GM18909 (cell line): ENCODE data around the gene ZNF516.

Source experiments
- ATAC-seq: cut with Tn5 transposase; IDR thresholded peaks from one replicate; pipeline ENCODE4 v1.9.1; 2021; ENCODE audit warnings: mild to moderate bottlenecking; ENCODE audit not compliant: unreplicated experiment, poor library complexity

The ZNF516 gene

GRCh38 chr18:76429262-76430126 is 65.5 kb downstream of the ZNF516 start:
- no peak for ATAC-seq

- ATAC-seq = no peak
Observed at GRCh38 chr18:76428396-76429261, 66.4 kb downstream of the ZNF516 start.

- ATAC-seq = no peak
Observed at GRCh38 chr18:76426737-76427305, 68.2 kb downstream of the ZNF516 start.

GRCh38 chr18:76425146-76426131 is 69.6 kb downstream of the ZNF516 start:
- ATAC-seq = no peak

- ATAC-seq = no peak
Observed at GRCh38 chr18:76422838-76423237, 72.2 kb downstream of the ZNF516 start.

- no peak for ATAC-seq
Observed at GRCh38 chr18:76422121-76422520, 72.9 kb downstream of the ZNF516 start.

GRCh38 chr18:76421685-76422078 is 73.4 kb downstream of the ZNF516 start:
- no peak for ATAC-seq

- ATAC-seq = no peak
Observed at GRCh38 chr18:76420898-76421684, 74.0 kb downstream of the ZNF516 start.

GRCh38 chr18:76419811-76420210 is 75.2 kb downstream of the ZNF516 start:
- no peak for ATAC-seq

GRCh38 chr18:76416911-76417310 is 78.1 kb downstream of the ZNF516 start:
- ATAC-seq = no peak

GRCh38 chr18:76414936-76415621 is 80.0 kb downstream of the ZNF516 start:
- ATAC-seq = no peak

- no peak for ATAC-seq
Observed at GRCh38 chr18:76412818-76413565, 82.0 kb downstream of the ZNF516 start.

- ATAC-seq = no peak
Observed at GRCh38 chr18:76412010-76412817, 82.8 kb downstream of the ZNF516 start.

- peak; percentile 70 for ATAC-seq
Observed at GRCh38 chr18:76410660-76411417, 84.2 kb downstream of the ZNF516 start.

GRCh38 chr18:76410033-76410432 is 85.0 kb downstream of the ZNF516 start:
- no peak for ATAC-seq

GRCh38 chr18:76408480-76409067 is 86.5 kb downstream of the ZNF516 start:
- ATAC-seq = no peak
